Measurements from ENCODE around the gene DOCK4. TPM values are rescaled to one million over a fixed set of nuclear protein-coding genes. Genes with fewer than 3 reads are reported as not detected.
A peak's percentile ranks its signal among the peaks of the same experiment; 100 is the strongest.

The DOCK4 gene
- total RNA-seq, 6 experiments from 2014 or later, result 9.4 to 29.9 (median 22.8) TPM

DNA sequence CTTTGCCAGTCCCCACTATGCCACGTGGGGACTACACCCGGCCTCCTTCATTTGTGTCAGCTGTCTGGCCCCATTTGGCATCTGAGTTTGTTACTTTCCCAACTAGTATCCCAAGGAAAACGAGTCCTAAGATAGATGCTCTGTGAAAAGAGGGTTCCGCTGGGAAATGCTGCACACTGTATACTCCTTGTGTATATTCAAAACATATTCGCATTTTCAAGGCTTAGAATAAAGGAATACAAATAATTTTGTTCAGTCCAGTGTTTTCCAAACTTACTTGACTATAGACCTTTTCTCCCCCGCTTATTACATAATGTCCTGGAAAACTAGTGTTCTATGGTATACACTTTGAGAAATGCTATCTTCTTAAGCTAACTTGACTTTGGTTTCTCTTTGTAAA lies 476.1 kb downstream of the DOCK4 start:
- DNase-seq (no peak), ATAC-seq (no peak)
- Histone ChIP-seq H3K4me1 (no peaks in the 10 kb centered on the region), H3K27me3 (no peaks in the 10 kb centered on the region), H3K27ac (no peak overlapping the region), H3K4me3 (no peak overlapping the region), H3K36me3 (peaks cover 0 to 30% (median 6%) of the 10 kb centered on the region in 4 donors), H3K9me3 (no peaks in the 10 kb centered on the region)
- intact Hi-C loops (cut with DNase I), result no loop called here
- WGBS (ENCODE audit: insufficient coverage, low coverage, low lambda C conversion rate, missing lambda C conversion rate), result 80% methylated on average over 6 of the region's 6 CpGs
- no peak for TF ChIP-seq POLR2A (IDR thresholded peaks at IDR 0.05)
- TF ChIP-seq, protein P1, sequence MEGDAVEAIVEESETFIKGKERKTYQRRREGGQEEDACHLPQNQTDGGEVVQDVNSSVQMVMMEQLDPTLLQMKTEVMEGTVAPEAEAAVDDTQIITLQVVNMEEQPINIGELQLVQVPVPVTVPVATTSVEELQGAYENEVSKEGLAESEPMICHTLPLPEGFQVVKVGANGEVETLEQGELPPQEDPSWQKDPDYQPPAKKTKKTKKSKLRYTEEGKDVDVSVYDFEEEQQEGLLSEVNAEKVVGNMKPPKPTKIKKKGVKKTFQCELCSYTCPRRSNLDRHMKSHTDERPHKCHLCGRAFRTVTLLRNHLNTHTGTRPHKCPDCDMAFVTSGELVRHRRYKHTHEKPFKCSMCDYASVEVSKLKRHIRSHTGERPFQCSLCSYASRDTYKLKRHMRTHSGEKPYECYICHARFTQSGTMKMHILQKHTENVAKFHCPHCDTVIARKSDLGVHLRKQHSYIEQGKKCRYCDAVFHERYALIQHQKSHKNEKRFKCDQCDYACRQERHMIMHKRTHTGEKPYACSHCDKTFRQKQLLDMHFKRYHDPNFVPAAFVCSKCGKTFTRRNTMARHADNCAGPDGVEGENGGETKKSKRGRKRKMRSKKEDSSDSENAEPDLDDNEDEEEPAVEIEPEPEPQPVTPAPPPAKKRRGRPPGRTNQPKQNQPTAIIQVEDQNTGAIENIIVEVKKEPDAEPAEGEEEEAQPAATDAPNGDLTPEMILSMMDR (IDR thresholded peaks at IDR 0.05), result no peak

- intact Hi-C loops (cut with DNase I), result no loop called here
- no peak for TF ChIP-seq POLR2A (IDR thresholded peaks at IDR 0.05)
- TF ChIP-seq, protein P1 (IDR thresholded peaks at IDR 0.05), result no peak
- Histone ChIP-seq H3K4me3 (no peak overlapping the region), H3K27me3 (no peaks in the 10 kb centered on the region), H3K4me1 (no peaks in the 10 kb centered on the region), H3K9me3 (no peaks in the 10 kb centered on the region), H3K36me3 (peaks cover 0 to 30% (median 6%) of the 10 kb centered on the region in 4 donors), H3K27ac (no peak overlapping the region)
- 71% methylated on average over 5 of the region's 7 CpGs for WGBS (ENCODE audit: insufficient coverage, low coverage, low lambda C conversion rate, missing lambda C conversion rate)
- ATAC-seq, result no peak
- DNase-seq, result no peak
Measured at GRCh38 chr7:111729483-111729882, 476.7 kb downstream of the DOCK4 start.

DNA sequence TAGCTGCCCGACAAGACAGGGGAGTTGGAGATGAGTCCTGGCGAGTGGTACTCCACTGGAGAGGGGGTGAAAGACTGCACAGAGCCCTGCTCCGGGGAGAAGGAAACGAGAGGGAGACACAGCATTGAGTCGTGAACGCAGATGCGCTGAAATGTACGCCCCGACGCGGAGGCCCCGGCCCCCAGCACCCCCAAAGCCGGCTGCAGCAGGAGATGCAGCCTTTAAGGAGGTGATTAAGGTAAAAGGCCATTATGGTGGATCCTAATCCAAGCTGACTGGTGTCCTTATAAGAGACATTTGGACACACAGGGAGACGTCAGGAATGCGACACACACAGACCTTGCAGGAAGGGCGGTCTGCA lies 477.6 kb downstream of the DOCK4 start:
- H3K27me3 ChIP-seq, result no peaks in the 10 kb centered on the region
- WGBS (ENCODE audit: insufficient coverage, low coverage, low lambda C conversion rate, missing lambda C conversion rate), result 88% methylated on average over 7 of the region's 16 CpGs
- peaks cover 0 to 29% (median 6%) of the 10 kb centered on the region in 4 donors for H3K36me3 ChIP-seq
- no peak overlapping the region for H3K27ac ChIP-seq
- no peak overlapping the region for H3K4me3 ChIP-seq
- H3K9me3 ChIP-seq, result no peaks in the 10 kb centered on the region
- H3K4me1 ChIP-seq, result no peaks in the 10 kb centered on the region
- intact Hi-C loops (cut with DNase I), result no loop called here
- ATAC-seq, result no peak
- TF ChIP-seq, protein P1 (IDR thresholded peaks at IDR 0.05), result no peak
- no peak for DNase-seq

DNA sequence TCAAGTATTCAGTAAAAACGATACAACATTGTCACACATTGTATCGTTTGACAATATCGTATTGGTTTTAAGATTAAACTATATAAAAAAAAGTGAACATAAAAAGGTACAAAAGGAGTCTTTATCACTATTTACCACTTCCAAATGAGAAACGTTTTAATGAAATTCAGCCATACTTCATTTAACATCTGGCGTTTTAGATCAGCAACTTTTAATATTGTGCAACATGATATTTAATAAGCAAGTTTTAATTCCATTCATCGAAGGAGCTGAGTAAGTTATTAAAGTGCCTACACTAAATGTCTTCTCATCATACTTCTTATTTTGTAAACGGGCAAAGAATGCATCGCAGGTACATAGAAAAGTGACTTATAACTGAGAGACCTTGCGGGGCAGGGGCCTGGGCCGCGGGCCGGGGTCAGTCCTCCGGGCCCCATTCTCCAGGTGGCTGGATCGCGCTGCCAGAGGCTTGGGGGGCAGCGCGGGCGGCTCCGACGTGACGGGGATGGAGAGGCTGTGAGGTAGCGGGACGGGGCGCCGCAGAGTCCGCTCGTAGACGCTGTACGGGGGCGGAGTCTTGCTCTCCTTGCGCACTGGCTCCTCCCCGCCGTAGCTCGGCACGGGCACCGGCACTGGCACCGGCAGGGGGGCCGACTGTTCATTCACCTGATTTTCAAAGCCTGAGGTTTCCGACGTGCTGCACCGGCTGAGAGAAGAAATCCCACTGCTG lies 478.1 kb downstream of the DOCK4 start:
- intact Hi-C loops (cut with DNase I), result no loop called here
- DNase-seq (no peak), ATAC-seq (peak in 1 of 4 donors; percentile 25)
- H3K4me1 ChIP-seq, result no peaks in the 10 kb centered on the region
- TF ChIP-seq, protein P1 (IDR thresholded peaks at IDR 0.05), result no peak
- TF ChIP-seq POLR2A (IDR thresholded peaks at IDR 0.05), result no peak
- H3K9me3 ChIP-seq, result no peaks in the 10 kb centered on the region
- no peaks in the 10 kb centered on the region for H3K27me3 ChIP-seq
- H3K4me3 ChIP-seq, result no peak overlapping the region
- peaks cover 0 to 23% (median 6%) of the 10 kb centered on the region in 4 donors for H3K36me3 ChIP-seq
- WGBS (ENCODE audit: insufficient coverage, low coverage, low lambda C conversion rate, missing lambda C conversion rate), result 77% methylated on average over 28 of the region's 41 CpGs
- no peak overlapping the region for H3K27ac ChIP-seq
